Panc1 (cell line): ENCODE results near the gene KANSL2.

Experiments
- CTCF ChIP-seq: fragments of 450-650 bp; IDR thresholded peaks from 2 replicates; pipeline ENCODE4 v1.5.1; 2017; ENCODE audit warnings: mild to moderate bottlenecking
- POLR2AphosphoS5 ChIP-seq: IDR thresholded peaks from 2 replicates; pipeline ENCODE4 v1.6.1; 2012; ENCODE audit warnings: mild to moderate bottlenecking, low read depth, low read length, moderate library complexity

DNA sequence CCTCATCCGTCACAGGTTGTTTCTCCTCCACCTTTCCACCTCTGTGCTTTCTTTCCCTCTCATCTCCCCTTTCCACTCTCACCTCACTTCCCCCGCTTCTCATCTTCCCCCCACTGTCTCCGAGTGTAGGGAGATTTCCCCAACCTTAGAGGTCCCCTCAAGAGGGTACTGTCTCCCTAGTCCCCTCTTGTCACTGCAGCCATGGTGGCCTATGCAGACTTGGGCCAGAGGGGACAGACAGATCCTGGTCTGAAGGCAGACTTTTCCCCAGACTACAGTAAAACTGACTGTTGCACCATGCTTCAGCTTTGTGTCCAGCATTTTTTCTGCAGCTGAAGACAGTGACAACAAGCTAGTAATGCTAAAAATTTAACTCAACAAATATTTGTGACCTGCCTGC is 41.2 kb downstream of the KANSL2 start:
- no peak for TF ChIP-seq CTCF
- no peak for TF ChIP-seq POLR2AphosphoS5
